GM19240 (cell line): Measurements from ENCODE around the gene HOXC6.
"Not testable (repeated sequence)": the region's sequence is repeated elsewhere in the genome, so short reads cannot be mapped to it uniquely, and the experiment has no call there.

Experiments
- DNase-seq: peaks from one replicate; pipeline ENCODE4 v3.0.0; 2011; ENCODE audit warnings: low spot score; ENCODE audit not compliant: insufficient read length

Gene HOXC6

DNA sequence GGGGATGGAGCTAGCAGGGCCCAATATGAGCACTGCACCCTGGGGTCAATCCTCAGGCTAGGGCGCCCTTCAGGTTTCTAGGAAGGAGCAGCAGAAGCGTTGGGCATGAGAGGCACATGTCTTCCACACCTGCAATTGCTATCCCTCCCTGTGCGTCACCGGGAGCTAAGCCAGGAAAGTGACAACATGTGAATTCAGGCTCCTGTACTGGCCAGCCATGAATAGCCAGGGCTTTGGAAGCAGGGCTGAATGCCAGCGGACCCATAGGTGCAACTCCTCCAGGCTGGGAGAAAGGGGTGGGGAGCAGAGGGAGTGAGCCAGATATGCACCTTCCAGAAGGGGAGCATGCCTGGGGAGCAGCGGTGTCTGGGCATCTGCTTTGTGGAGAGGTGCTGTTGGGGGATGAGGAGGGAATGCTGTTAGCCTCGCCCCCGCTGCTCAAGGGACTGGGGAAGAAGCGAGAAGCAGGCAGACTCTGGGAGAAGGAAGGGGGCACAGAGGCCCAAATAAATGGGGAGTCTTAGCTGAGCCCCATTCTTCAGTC, 10.7 kb downstream of the HOXC6 start:
- DNase-seq, result no peak

DNA sequence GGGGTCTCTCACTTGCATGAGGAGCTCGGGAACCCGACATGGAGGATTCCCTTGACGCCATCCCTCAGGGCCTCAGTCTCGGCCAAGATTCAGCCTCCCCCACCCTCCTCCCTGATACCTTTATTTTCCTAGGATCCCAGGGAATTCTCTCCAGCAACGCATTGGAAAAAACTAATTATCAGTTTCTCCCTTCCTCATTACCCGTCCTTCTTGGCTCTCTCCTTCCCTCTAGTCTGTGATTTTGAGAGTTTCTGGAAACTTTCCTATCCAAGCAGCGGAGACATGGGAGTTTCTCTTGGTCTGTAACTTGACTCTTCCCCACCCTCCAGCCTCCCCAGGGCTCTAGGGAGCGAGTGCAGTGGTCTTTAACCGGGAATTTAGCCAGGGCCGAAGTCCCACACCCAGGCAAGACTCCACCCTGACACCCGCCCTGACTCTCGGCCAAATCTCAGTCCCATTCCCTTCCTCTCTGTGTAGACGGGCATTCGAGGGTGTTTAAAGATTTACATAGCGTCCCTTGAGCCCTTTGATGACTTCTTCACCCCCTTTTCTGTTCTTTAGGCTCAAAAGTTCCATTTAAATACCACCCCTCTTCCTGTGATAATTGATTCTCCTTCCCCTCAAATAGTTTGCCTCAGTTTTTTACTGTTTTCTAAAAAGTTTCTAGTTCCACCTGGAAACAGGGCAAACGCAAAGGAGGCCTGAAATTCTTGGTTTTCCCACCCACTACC, 11.3 kb downstream of the HOXC6 start:
- DNase-seq, result no peak

DNA sequence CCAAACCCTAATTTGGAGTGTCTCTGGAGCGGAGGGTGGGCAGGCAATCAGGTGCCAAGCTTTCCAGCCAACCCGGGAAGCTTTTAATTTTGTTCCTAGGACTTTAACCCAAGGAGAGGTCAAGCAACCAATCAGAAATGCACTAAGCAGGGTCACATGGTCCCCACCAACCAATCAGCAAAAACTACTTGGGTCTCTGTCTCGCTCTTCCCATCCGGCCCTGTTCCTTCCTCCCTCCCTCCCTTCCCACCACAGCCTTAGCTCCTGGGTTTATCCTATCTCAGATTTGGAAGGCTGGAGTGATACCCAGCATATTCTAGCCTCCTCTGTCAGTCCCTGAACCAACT, 11.9 kb downstream of the HOXC6 start:
- no peak for DNase-seq

DNA sequence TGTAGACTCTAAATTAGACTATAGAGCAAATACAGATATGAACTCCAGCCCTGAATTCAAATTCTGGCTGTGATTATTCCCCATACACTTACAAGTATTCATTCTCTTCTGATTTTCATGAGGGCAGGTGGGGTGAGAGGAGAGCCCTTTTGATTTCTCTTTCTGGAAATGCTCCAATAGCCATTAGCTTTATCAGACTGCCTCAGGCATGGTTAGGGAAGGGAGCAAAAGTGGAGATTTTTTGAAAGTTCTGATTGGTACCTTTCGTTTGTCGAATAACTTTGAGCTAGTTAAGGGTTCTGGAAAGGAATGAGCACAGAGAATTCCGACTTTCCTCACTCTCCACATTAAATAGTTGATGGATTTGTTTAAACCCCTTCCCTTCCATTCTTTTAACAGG, 12.4 kb downstream of the HOXC6 start:
- DNase-seq, result no peak

DNA sequence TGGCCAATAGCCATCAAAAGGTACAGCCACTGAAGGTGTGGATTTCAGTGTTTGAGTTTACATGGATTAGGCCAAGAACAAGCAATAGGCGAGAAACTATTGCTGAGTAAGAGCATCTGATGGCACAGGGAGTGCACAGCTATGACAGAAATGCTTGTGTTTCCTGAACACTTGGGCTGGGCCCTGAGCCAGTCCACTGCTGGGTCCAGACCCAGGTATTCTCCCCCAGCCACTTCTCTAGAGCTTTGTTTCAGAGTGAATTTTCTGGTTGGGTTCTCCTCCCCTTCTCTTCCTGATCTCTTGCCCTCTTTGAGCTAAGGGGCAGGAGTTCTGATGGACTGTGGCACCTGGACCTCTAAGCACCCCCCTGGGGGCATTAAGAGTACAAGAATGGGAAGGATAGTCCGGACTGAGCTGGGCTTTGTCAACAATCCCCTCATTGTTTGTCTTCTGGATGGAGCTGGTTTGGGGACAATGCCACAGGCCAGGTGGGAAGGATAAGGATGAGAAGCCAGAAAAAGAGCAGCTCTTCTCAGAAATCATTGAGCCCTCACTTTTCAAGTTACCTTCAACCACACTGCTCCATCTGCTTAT, 13.0 kb downstream of the HOXC6 start:
- no peak for DNase-seq

DNA sequence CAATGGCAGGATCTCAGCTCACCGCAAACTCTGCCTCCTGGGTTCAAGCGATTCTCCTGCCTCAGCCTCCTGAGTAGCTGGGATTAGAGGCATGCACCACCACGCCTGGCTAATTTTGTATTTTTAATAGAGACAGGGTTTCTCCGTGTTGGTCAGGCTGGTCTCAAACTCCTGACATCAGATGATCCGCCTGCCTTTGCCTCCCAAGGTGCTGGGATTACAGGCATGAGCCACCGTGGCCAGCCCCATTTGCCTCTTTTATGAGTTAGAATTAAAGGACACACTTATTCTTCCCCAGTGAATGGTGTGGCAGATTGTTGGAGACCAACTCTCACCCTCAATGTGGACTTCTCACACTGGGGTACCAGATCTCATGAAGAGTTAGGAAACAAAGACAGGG, 13.8 kb downstream of the HOXC6 start:
- not testable (repeated sequence) for DNase-seq

DNA sequence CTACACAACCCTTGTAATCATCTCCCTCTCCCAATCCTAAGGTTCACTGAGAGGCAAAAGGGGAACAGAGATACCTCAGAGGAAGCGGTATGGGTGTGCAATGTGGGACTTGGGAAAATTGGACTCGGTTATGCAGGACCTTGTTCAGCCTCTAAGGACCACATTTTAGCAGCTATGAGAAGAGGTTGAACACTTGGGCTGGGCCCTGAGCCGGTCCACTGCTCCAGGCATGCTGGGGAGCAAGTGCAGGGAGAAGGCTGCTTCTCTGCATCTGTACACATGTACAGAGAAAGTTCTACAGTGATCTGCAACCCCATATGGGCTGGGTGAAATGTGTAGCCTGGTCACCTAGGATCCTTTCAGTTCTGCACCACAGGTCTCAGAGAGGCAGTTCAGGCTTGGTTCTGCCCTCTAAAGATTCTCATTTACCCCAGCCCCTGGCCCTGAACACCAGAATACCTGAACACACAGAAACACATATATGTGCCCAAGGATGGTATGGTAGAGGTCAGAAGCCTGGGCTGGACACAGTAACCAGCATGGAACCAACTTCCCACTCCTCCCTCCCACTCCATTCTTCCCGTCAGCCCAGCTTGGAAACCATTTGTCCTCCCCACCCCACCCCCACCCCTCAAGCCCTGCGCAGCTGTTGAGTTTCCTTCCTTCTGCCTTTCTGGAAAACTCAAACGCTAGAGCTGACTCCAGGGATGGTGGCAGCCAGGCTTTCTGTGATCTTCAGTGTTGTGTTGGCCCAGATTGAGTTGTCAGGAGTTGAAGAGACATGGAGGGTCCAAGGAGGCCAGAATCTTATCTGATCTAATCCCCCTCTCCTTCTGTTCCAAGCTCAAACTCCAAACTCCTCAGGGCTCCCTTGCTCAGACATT, 15.0 kb downstream of the HOXC6 start:
- DNase-seq, result no peak

DNA sequence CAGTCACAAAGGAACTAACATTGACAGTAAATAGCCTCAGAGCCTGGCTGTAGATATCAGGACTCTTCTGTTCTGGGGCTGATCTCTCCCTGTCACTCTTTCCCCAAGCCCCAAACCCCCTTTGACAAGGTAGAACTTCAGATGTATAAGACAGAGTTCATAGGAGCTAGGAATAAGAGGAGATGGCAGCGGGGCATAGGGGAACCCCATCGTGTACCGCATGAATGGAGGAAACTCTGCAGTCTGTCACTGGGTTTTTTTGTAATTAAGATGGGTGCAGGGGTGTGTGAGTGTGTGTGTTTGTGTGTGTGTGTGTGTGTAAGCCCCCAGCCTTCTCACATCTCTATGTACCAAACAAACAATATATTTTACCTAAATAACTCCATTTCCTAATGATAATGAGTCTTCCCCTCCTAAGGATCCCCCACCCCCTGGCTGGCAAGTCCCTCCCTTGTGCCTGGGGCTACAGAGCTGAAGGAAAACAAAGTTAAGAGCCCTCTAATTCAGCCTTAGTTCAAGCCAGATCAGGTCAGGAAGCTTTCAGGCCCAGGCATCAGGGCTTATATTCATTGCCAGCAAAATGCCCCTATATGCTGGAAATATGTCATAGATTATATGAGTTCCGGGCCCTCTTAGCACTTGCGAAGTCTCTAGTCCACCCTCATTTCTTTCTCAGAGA, 16.3 kb downstream of the HOXC6 start:
- no peak for DNase-seq

DNA sequence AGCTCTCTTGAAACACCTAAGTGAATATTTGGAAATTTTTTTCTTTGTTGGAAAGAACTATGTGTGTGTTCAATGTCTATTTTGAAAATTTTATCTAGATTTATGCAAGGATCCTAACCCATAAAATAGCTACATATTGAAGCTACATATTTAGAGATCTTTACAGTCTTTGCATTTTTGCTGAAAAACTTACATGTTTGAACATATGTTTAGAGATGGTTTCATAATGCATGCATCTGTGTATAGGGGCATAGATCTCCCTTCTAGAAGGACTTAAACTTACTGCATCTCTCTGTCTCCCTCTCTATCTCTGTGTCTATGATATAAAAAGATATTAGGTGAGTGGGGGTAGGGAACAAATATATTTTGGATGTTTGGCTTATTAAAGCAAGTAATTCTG, 17.2 kb downstream of the HOXC6 start:
- DNase-seq, result no peak

DNA sequence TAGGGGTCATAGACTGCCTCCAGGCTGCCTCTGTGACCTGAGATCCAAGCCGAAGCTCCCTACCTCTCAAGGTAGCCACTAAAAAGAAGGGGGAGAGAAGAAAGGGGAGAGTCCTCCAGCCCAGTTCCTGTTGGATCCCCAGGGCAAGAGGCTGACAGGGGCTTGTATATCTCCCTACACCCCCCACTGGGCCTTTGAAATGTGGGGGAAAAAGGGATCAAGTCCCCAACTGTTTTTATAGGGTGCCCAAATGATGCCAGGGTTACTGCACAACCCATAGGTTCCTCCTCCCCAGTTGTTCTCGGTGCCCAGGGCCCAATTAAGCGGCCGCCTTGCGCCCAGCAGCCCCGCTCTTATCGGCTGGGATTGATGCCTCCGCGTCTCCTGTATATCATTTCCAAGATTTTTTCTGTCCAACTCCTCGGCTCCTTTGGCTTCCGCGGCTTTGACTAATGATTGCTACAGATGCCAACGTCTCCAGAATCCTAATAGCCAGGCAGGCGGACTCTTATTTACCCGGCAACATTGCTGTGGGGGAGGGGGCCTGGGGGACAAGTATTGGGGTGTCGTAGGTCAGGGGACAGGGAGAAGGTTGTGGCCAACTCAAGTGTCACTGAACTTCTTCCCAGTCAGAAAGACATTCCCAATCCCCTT, 17.8 kb downstream of the HOXC6 start:
- DNase-seq, result no peak

DNA sequence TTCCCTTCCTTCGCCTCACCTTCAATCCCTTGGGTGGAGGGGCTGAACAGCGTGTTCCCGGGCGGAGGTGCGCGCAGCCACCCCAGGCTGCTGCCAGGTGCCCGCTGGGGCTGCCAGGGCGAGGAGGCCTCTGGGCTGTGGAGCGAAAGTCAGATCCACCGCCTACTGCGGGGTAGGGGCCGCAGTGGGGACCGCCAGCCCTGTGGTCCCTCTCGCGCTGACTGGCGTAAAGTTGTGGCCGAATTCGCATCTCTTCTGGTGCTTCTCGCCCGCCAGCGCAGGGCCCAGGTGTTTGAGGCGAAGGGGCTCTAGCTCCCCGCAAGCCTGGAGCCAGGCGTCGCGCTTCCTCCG, 18.5 kb downstream of the HOXC6 start:
- no peak for DNase-seq

DNA sequence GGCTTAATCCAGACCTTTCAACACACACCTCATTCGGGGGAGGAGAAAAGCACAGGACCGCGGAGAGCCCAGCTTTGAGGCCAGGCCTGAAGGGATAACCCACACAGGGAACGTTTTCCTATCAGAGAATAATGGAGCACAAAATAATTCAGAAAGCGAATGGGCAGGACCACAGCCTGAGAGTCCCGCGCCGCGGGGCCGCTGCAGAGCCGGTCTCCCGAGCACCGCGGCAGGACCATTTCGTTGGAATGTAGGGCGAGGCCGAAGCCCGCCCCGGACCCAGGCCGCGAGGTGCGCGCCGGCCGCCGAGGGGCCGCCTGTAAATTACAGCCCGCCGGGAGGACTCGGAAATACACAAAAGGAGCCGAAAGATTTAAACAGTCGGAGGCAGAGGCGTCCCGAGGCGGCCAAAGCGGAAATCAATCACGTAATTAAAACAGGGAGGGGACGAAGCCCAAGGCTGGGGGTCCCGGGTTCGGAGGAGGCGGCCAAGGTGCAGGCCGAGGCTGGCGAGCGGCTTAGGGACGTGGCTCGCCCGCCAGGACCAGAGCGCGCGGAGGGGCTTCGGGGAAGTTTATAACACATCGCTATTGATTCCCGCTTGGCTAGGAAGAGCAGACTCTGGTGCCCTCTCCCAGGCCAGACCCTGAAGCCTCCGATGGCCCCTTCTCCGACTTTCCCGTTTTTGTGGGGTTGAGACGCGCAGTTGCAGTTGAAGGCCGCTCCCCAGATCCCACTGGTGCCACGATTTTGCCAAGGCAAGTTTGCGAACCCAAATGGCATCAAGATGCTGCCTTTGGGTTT, 19.1 kb downstream of the HOXC6 start:
- no peak for DNase-seq

DNA sequence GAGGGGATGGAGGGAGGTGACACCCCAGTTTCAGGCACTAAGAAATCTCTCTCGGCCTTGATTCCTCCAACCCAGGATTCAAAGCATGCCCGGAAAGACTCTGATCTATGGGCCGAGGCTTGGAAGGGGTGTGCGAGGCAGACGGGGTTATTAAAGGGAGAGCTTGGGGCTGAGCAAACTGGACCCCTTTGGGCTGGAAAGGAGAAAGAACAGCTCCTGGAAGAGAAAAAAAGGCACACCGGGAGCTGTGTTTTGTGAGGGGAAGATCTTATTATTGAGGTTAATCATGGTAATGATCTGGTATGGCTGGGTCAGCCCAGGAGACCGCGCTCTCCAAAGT, 19.7 kb downstream of the HOXC6 start:
- DNase-seq, result no peak

DNA sequence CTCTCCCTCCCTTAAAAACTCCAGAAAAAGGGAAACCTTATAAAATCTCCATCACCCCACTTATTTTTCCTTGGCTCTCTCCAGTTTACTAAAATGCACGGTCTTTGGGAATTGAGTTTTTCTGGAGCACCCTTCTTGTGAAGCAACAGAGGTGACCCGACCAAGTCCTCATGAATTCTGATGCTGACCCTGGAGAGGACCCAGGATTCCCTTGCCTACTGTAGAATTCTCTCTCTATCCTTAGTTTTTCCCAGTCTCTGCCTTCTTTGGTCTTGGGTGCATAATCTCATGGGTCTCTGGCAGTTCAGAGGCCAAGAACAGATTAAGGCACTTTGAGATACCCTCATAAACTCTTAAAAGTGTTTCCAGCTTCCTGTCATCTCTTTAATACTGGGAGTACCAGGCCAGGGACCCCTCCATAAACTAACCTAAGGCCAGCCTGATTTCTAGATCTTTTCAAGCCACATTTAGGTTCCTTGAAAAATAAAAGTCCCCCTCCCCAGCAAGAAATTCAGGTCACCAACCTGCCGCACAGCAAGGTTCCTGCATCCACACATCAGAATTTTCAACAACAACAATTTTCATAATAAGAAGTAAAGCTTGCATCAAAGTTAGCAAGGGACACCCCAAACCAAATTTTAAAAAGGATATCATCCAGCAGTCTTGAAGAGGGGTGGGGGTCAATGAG, 20.3 kb downstream of the HOXC6 start:
- no peak for DNase-seq

DNA sequence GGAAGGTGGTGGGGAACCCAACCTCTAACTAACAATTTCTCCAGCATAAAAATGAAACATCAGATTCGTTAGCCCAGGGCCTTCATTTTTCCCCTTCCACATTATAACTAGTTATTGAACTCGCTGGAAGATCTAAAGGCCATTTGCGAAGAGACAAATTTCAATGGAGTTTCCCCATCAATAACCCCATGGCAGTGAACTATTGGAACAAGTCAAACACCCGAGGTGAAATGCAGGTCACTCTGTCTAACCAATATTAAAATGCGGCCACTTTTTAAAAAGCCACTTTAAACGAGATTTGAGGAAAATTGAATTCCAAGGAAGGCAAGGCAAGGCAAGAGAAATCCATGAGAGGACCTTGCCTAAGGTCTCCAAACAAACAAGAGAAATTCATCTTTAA, 20.9 kb downstream of the HOXC6 start:
- no peak for DNase-seq

DNA sequence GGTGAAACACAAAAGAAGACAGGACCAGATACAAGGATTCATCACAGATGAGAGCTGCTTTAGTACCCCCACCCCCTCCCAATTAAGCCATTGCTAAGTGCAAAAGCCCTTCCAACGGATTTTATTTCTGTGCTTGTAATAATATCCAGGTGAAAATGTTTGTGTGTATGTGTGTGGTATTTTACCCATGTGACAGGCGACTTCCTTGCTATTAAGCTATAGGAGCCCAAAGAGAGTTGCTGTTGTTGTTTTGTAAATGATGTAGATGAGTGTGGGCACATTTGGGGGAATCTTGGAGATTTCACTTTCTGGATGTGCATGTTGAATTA, 22.2 kb downstream of the HOXC6 start:
- no peak for DNase-seq

DNA sequence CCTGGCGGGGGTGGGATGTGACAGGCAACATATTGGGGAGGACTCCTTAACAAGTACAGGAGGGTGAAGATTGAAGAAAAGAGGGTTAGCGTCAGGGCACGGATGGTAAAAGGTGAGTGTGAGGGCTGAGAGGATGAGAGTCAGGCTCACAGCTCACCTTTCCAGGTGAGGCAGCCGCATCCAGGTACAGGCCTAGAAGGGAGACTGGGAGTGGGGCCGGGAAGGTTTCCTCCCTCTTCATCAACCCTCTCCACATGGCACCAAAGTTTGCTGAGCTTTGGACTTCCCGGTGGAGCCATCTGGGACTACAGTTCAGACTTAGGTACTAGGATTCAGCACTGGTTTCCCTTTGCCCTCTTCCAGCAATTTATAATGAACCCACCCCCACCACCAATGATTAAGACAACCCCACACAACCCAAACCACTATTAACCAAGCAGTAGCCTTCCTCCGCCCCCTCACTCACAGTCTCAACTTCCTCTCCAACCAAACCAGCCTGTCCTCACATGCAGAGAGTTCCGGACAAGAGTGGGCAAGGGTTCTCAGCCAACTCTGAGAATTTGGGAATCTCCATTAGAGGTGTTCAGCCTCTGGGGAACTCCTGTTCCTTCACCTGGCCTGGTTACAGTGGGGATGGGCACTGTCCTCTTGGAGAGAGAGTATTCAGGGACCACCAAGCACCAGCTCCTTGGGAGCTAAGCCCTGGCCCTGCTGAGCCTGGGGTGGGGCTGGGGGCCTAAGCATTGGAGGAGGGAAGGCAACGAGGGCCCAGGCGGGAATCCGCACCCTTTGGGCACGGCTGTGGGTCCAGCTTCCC, 23.0 kb downstream of the HOXC6 start:
- no peak for DNase-seq

DNA sequence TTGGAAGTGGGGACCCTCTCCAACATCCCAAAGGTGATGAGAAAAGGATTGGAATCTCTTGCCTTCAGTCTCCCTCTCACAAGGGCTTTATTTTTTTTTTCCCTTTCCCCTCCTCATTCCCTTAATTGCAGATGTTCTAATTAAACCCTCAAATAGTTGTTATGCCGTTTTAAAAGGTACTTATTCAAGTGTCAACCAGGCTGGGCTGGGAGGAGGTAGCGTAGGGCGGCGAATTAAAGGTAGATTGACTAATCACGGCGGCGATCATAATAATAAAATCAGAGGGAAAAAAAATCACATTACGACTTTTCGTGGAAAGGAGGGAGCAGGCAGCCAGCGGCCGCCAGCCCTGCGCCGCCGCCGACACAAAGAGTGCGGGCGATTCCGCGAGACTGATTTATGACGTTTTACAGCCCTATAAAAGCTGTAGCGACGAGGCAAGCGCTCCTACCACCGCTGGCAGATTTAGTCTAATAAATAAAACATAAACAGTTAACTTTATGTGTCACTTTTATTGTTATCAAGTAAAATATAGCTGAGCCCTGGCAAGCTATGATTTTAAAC, 23.7 kb downstream of the HOXC6 start:
- no peak for DNase-seq

DNA sequence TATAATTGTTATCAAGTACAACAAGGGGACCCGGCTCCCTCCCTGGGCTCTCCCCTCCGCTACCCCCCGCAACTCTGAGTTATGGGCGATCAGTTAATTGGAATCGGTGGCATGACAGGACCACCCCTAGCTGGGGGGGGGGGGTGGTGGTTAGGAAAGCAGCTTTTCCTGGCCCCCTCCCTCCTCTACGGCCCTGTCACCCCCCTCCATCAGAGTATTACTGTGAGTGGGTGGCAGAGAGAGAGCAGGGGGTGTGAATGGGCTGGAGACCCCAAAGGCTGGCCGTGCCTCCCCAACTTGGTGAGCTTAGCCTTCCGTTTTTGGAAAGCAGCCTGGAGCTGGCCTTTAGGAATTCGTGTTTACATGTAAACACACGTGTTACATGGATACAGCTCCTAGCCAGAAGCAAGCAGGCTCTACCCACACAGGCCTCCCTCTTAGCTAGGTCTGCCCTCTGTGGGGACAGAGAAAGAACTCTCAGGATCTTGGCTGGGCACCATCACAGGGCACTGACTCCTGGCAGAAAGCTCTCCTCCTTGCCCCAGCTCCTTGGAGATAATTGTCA, 24.3 kb downstream of the HOXC6 start:
- no peak for DNase-seq
